Glomerular endothelial cell (primary cell): Measurements from ENCODE around the gene DLG5. TPM values are rescaled to one million over a fixed set of nuclear protein-coding genes. Genes with fewer than 3 reads are reported as not detected.

Experiments
- DNase-seq: peaks from one replicate; pipeline ENCODE4 v3.0.0-alpha.2; 2011; ENCODE audit warnings: low read depth, low spot score; ENCODE audit errors: extremely low read depth
- total RNA-seq: library from RNA; depleted of rRNA; stranded (reverse); fragments of >200 nt; gene quantifications from 2 replicates; pipeline ENCODE4 v1.2.3, GENCODE V29; 2015

DLG5 gene
- total RNA-seq, 1 donor from 2014 or later: 13.1 TPM

- no peak for DNase-seq
These were observed 28.6 kb upstream of the DLG5 start for GRCh38 chr10:77955136-77955535.

GRCh38 chr10:77949167-77949566 is 22.6 kb upstream of the DLG5 start:
- no peak for DNase-seq

- no peak for DNase-seq
These were observed 19.5 kb upstream of the DLG5 start for GRCh38 chr10:77946084-77946483.

GRCh38 chr10:77944519-77944918 is 18.0 kb upstream of the DLG5 start:
- no peak for DNase-seq

GRCh38 chr10:77943121-77943901 is 16.8 kb upstream of the DLG5 start:
- peak; percentile 23 for DNase-seq

- no peak for DNase-seq
These were observed 15.2 kb upstream of the DLG5 start for GRCh38 chr10:77941790-77942189.

GRCh38 chr10:77940627-77941026 is 14.1 kb upstream of the DLG5 start:
- DNase-seq: no peak

GRCh38 chr10:77940225-77940624 is 13.7 kb upstream of the DLG5 start:
- no peak for DNase-seq

- DNase-seq: no peak
These were observed 13.0 kb upstream of the DLG5 start for GRCh38 chr10:77939561-77940001.

- DNase-seq: no peak
These were observed 10.4 kb upstream of the DLG5 start for GRCh38 chr10:77936697-77937567.

GRCh38 chr10:77932016-77932715 is 5.6 kb upstream of the DLG5 start:
- DNase-seq: no peak

- DNase-seq: no peak
These were observed 1.1 kb upstream of the DLG5 start for GRCh38 chr10:77927402-77928246.

- no peak for DNase-seq
These were observed 575 bp downstream of the DLG5 start for GRCh38 chr10:77925795-77926565.

- DNase-seq: no peak
These were observed 1.2 kb downstream of the DLG5 start for GRCh38 chr10:77925410-77925794.

- no peak for DNase-seq
These were observed 3.9 kb downstream of the DLG5 start for GRCh38 chr10:77922566-77923179.

GRCh38 chr10:77922055-77922454 is 4.5 kb downstream of the DLG5 start:
- no peak for DNase-seq

- no peak for DNase-seq
These were observed 5.2 kb downstream of the DLG5 start for GRCh38 chr10:77921395-77921794.

GRCh38 chr10:77920495-77920894 is 6.1 kb downstream of the DLG5 start:
- DNase-seq: no peak

- no peak for DNase-seq
These were observed 6.8 kb downstream of the DLG5 start for GRCh38 chr10:77919713-77920108.
